Esophagus squamous epithelium (tissue), 5 donors: ENCODE data around the gene RHOXF2B. TPM values are rescaled to one million over a fixed set of nuclear protein-coding genes. Genes with fewer than 3 reads are reported as not detected.
"Not testable (repeated sequence)": the region's sequence is repeated elsewhere in the genome, so short reads cannot be mapped to it uniquely, and the experiment has no call there.

Source experiments
- DNase-seq: peaks from one replicate; lab custom pipeline; 2025; lab: John Stamatoyannopoulos, UW
- H3K27ac ChIP-seq, 4 donors: fragments of 200-600 bp; sonication (generic); one replicate each; pipeline ENCODE4 v1.5.1; 2016 to 2019; ENCODE audit warnings: mild to moderate bottlenecking in 1 of 4
- H3K27me3 ChIP-seq, 4 donors: fragments of 200-600 bp; sonication (generic); 1 replicate in 3 of 4; 2 replicates in 1 of 4; pipeline versions ENCODE4 v1.5.1 to v1.6.0; 2017 to 2021; ENCODE audit warnings: antibody characterized with exemption in 1 of 4
- H3K36me3 ChIP-seq, 3 donors: fragments of 200-600 bp; sonication (generic); one replicate each; pipeline ENCODE4 v1.5.1; 2016 to 2019
- H3K4me1 ChIP-seq, 3 donors: fragments of 200-600 bp; sonication (generic); one replicate each; pipeline ENCODE4 v1.5.1; 2017 to 2019
- H3K4me3 ChIP-seq, 4 donors: fragments of 200-600 bp; sonication (generic); 1 replicate in 3 of 4; 2 replicates in 1 of 4; pipeline ENCODE4 v1.5.1; 2016 to 2019; ENCODE audit warnings: mild to moderate bottlenecking in 2 of 4, moderate library complexity in 1 of 4
- H3K9me3 ChIP-seq, 3 donors: fragments of 200-600 bp; sonication (generic); one replicate each; pipeline ENCODE4 v1.5.1; 2016 to 2019
- POLR2A ChIP-seq, 4 donors: fragments of 450-650 bp; IDR thresholded peaks; one replicate each; pipeline ENCODE4 v1.6.1; 2017; ENCODE audit warnings: antibody characterized with exemption in 4 of 4, mild to moderate bottlenecking in 4 of 4, moderate library complexity in 3 of 4
- WGBS, 2 donors: methylation state at CpG; one replicate each; pipeline ENCODE4 v1.1.5; 2018; 5-methylcytosine and 5-hydroxymethylcytosine counted together
- intact Hi-C: fragments of 100-400 bp; cut with DNase I; formaldehyde crosslinking; loops from one replicate; pipeline ENCODE4 v1.15.0; 2022
- total RNA-seq, 4 donors: library from RNA; depleted of rRNA; stranded (reverse); fragments of >200 nt; gene quantifications; one replicate each; pipeline ENCODE4 v1.1.0, GENCODE V29; 2016
- TF ChIP-seq, protein P1 (sequence below), 6 experiments: fragments of 450-650 bp in 4 of 6; fragments of 200-600 bp in 2 of 6; sonication (generic) in 2 of 6; IDR thresholded peaks; one replicate each; pipeline ENCODE4 v1.5.1; 2016 to 2019; ENCODE audit warnings: antibody characterized with exemption in 6 of 6, mild to moderate bottlenecking in 4 of 6, moderate library complexity in 4 of 6
- donor health status: DM: yes; HTN: yes; CAD: no.

Gene RHOXF2B
- total RNA-seq, 4 donors from 2014 or later: not detected

- no peak overlapping the region for H3K4me3 ChIP-seq
- no peak overlapping the region for H3K27ac ChIP-seq
- TF ChIP-seq, protein P1, sequence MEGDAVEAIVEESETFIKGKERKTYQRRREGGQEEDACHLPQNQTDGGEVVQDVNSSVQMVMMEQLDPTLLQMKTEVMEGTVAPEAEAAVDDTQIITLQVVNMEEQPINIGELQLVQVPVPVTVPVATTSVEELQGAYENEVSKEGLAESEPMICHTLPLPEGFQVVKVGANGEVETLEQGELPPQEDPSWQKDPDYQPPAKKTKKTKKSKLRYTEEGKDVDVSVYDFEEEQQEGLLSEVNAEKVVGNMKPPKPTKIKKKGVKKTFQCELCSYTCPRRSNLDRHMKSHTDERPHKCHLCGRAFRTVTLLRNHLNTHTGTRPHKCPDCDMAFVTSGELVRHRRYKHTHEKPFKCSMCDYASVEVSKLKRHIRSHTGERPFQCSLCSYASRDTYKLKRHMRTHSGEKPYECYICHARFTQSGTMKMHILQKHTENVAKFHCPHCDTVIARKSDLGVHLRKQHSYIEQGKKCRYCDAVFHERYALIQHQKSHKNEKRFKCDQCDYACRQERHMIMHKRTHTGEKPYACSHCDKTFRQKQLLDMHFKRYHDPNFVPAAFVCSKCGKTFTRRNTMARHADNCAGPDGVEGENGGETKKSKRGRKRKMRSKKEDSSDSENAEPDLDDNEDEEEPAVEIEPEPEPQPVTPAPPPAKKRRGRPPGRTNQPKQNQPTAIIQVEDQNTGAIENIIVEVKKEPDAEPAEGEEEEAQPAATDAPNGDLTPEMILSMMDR (IDR thresholded peaks at IDR 0.05): no peak
- no peak for TF ChIP-seq POLR2A (IDR thresholded peaks at IDR 0.05)
- no peaks in the 10 kb centered on the region for H3K4me1 ChIP-seq
- H3K36me3 ChIP-seq: no peaks in the 10 kb centered on the region
- no peaks in the 10 kb centered on the region for H3K27me3 ChIP-seq
- no peaks in the 10 kb centered on the region for H3K9me3 ChIP-seq
- intact Hi-C loops: no loop called here
- WGBS, 2 donors: 68 to 87% methylated on average over 1 of the region's 1 CpG
- DNase-seq: no peak
Observed at GRCh38 chrX:120109378-120109777, 31.9 kb upstream of the RHOXF2B start.

- H3K4me1 ChIP-seq, H3K27ac ChIP-seq, H3K27me3 ChIP-seq, DNase-seq, H3K4me3 ChIP-seq, intact Hi-C loops, H3K36me3 ChIP-seq: not testable (repeated sequence)
- peaks cover 0 to 15% (median 0%) of the 10 kb centered on the region in 3 donors for H3K9me3 ChIP-seq
- 92 to 94% methylated on average over 2 of the region's 2 CpGs for WGBS, 2 donors
Observed at GRCh38 chrX:120104707-120105106, 27.2 kb upstream of the RHOXF2B start.

GRCh38 chrX:120101057-120101456 is 23.6 kb upstream of the RHOXF2B start:
- H3K4me3 ChIP-seq, H3K36me3 ChIP-seq, intact Hi-C loops, H3K27ac ChIP-seq, H3K27me3 ChIP-seq, DNase-seq, H3K4me1 ChIP-seq: not testable (repeated sequence)
- 68 to 83% methylated on average over 2 of the region's 2 CpGs for WGBS, 2 donors
- H3K9me3 ChIP-seq: peaks cover 0 to 15% (median 0%) of the 10 kb centered on the region in 3 donors

GRCh38 chrX:120090208-120090607 is 12.7 kb upstream of the RHOXF2B start:
- TF ChIP-seq POLR2A (IDR thresholded peaks at IDR 0.05): no peak
- TF ChIP-seq, protein P1 (IDR thresholded peaks at IDR 0.05): no peak
- DNase-seq: no peak
- intact Hi-C loops: no loop called here

GRCh38 chrX:120087289-120088017 is 10.0 kb upstream of the RHOXF2B start:
- no peaks in the 10 kb centered on the region for H3K9me3 ChIP-seq
- H3K27ac ChIP-seq: no peak overlapping the region
- H3K4me1 ChIP-seq: no peaks in the 10 kb centered on the region
- no peaks in the 10 kb centered on the region for H3K27me3 ChIP-seq
- no peak overlapping the region for H3K4me3 ChIP-seq
- no peaks in the 10 kb centered on the region for H3K36me3 ChIP-seq
- intact Hi-C loops: no loop called here
- TF ChIP-seq, protein P1 (IDR thresholded peaks at IDR 0.05): no peak
- no peak for TF ChIP-seq POLR2A (IDR thresholded peaks at IDR 0.05)
- DNase-seq: no peak
- WGBS, 2 donors: 54 to 68% methylated on average over 4 to 10 of the region's 10 CpGs

More at GRCh38 chrX:120090208-120090607, 12.7 kb upstream of the RHOXF2B start:
- Histone ChIP-seq H3K4me1 (no peaks in the 10 kb centered on the region), H3K36me3 (no peaks in the 10 kb centered on the region), H3K27ac (no peak overlapping the region), H3K9me3 (no peaks in the 10 kb centered on the region), H3K27me3 (no peaks in the 10 kb centered on the region), H3K4me3 (no peak overlapping the region)
- 43 to 82% methylated on average over 2 of the region's 2 CpGs for WGBS, 2 donors

GRCh38 chrX:120085553-120086185 is 8.2 kb upstream of the RHOXF2B start:
- H3K4me3 ChIP-seq, H3K27ac ChIP-seq, DNase-seq, H3K36me3 ChIP-seq, H3K27me3 ChIP-seq, intact Hi-C loops, H3K9me3 ChIP-seq, H3K4me1 ChIP-seq: not testable (repeated sequence)
- WGBS, 2 donors: no CpG with 5 or more reads among the region's 12 CpGs

- intact Hi-C loops: not testable (repeated sequence)
Observed at GRCh38 chrX:120066169-120066568, 11.3 kb downstream of the RHOXF2B start.

DNA sequence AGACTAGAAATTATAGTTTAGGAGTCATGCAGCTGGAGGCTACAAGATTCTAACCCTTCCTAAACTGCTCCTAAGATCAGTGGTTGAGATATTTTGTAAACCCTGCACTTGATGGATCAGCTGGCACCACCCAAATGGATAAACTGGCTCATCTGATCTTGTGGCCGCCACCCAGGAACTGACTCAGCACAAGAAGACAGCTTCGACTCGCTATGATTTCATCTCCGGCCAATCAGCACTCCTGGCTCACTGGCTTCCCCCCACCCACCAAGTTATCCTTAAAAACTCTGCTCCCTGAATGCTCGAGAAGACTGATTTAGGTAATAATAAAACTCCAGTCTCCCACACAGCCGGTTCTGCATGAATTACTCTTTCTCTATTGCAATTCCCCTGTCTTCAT is 34.8 kb downstream of the RHOXF2B start:
- H3K27ac ChIP-seq, intact Hi-C loops, H3K36me3 ChIP-seq, H3K4me3 ChIP-seq, DNase-seq, H3K4me1 ChIP-seq, H3K27me3 ChIP-seq, H3K9me3 ChIP-seq: not testable (repeated sequence)
- no CpG with 5 or more reads among the region's 6 CpGs for WGBS, 2 donors

More at GRCh38 chrX:120066169-120066568, 11.3 kb downstream of the RHOXF2B start:
- DNase-seq, H3K4me3 ChIP-seq, H3K4me1 ChIP-seq, H3K36me3 ChIP-seq, H3K27me3 ChIP-seq, H3K27ac ChIP-seq, H3K9me3 ChIP-seq: not testable (repeated sequence)
- 80% methylated on average over 1 of the region's 1 CpG; no CpG with 5 or more reads in 1 of the 2 donors for WGBS, 2 donors

GRCh38 chrX:120042247-120042646 is 35.2 kb downstream of the RHOXF2B start:
- H3K27me3 ChIP-seq, H3K4me1 ChIP-seq, H3K4me3 ChIP-seq, intact Hi-C loops, H3K36me3 ChIP-seq, H3K9me3 ChIP-seq, DNase-seq, H3K27ac ChIP-seq: not testable (repeated sequence)
- no CpG with 5 or more reads among the region's 2 CpGs for WGBS, 2 donors

GRCh38 chrX:120040176-120040575 is 37.3 kb downstream of the RHOXF2B start:
- intact Hi-C loops, H3K4me1 ChIP-seq, H3K27ac ChIP-seq, DNase-seq, H3K9me3 ChIP-seq, H3K27me3 ChIP-seq, H3K36me3 ChIP-seq, H3K4me3 ChIP-seq: not testable (repeated sequence)
- WGBS, 2 donors: no CpG with 5 or more reads among the region's 6 CpGs
